ENCODE results near the gene GCGR. TPM values are rescaled to one million over a fixed set of nuclear protein-coding genes. Genes with fewer than 3 reads are reported as not detected.
A peak's percentile ranks its signal among the peaks of the same experiment; 100 is the strongest.

Gene GCGR
- polyA plus RNA-seq, 1 of the 3 experiments (the other 2 are of a cell fraction), result not detected

DNA sequence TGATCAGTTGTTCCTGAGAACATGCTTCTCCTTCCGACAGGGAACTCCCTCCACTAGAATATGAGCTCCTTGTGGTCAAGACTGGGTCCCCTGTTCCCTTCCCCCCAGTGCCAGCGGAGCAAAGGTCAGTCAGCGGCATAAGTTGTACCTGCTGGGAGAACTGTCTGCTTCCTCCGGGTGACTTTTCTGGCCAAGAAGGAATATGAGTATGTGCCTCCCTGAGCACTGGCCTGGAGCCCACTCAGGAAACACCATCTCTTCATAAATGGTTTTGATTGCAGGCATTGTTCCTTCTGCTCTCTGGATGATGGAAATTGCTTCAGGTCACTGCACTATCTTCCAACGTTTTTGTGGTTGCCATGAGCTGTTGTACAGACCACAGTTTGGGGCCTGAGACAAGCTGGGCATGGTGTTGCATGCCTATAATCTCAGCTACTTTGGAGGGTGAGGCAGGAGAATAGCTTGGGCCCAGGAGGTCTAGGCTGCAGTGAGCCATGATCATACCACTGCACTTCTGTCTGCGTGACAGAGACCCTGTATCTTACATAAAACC, 59.2 kb downstream of the GCGR start:
- Histone ChIP-seq H3K4me1 (ENCODE audit: control insufficient read depth in 1 of 2, insufficient read depth in 2 of 2, low read depth in 1 of 2, low read length in 1 of 2) (peaks cover 24 to 59% of the 10 kb centered on the region in 2 experiments), H4K20me1 (ENCODE audit: insufficient read depth) (peaks cover 52% of the 10 kb centered on the region), H3K79me2 (ENCODE audit: insufficient read depth) (peaks cover 77% of the 10 kb centered on the region), H3F3A (replicated peaks; ENCODE audit: insufficient read depth) (peaks cover 50% of the 10 kb centered on the region), H3K9ac (no peak overlapping the region), H3K9me3 (no peaks in the 10 kb centered on the region), H3K27ac (ENCODE audit: low read depth in 2 of 2, low read length in 1 of 2) (peak overlapping the region in 1 of 2 experiments; percentile 92; a peak in 2 of 4 replicates), H3K4me3 (ENCODE audit: low read depth in 2 of 2, low read length in 1 of 2) (peak overlapping the region in 1 of 2 experiments; percentile 95; a peak in 1 of 4 replicates), H3K4me2 (peak overlapping the region; percentile 99), H2AFZ (ENCODE audit: low read depth) (no peak overlapping the region), H3K9me2 (no peaks in the 10 kb centered on the region), H3K27me3 (ENCODE audit: insufficient read depth) (no peaks in the 10 kb centered on the region), H3K36me3 (replicated peaks in 1 of 2; ENCODE audit: control insufficient read depth in 1 of 2, insufficient read depth in 2 of 2, low read length in 1 of 2) (peaks cover 34 to 49% of the 10 kb centered on the region in 2 experiments)
- WGBS (ENCODE audit: low lambda C conversion rate), result 73% methylated on average over 6 of the region's 6 CpGs
- POLR2A ChIA-PET, result interaction anchor here (0.6 to 1.6 kb wide), 3 partner anchors 30 to 149 kb away, joined by 3 to 5 read pairs (median 3); partner anchors contain the start of gene MCRIP1
- TF ChIP-seq TEAD4 (IDR thresholded peaks at IDR 0.05; ENCODE audit: borderline replicate concordance, insufficient read depth) (no peak), RAD21 (IDR thresholded peaks at IDR 0.05; ENCODE audit: low read length) (no peak), FOXJ3 (CRISPR knock-in tag; IDR thresholded peaks at IDR 0.05) (no peak), CTCF (IDR thresholded peaks at IDR 0.05) (no peak)
- CTCF ChIA-PET, result interaction anchor here (1.3 to 3.6 kb wide), 5 partner anchors 11 to 150 kb away, joined by 3 to 11 read pairs (median 4); partner anchors contain the start of gene SLC25A10
- DNase-seq, result no peak

Other genes starting within 250 kb of the GCGR start
- gene NPLOC4, start 167.0 kb upstream of the GCGR start, polyA plus RNA-seq (2012; rRNA removed), result 88.6 and 105 TPM in 2 replicates
- gene TSPAN10, start 167.0 kb upstream of the GCGR start, polyA plus RNA-seq (2012; rRNA removed), result 4.7 and 6.0 TPM in 2 replicates
- 4.4 and 5.0 TPM in 2 replicates for gene PDE6G, start 147.6 kb upstream of the GCGR start, polyA plus RNA-seq (2012; rRNA removed)
- gene OXLD1, start 137.5 kb upstream of the GCGR start, polyA plus RNA-seq (2012; rRNA removed), result 103 and 124 TPM in 2 replicates
- gene CCDC137, start 137.4 kb upstream of the GCGR start, polyA plus RNA-seq (2012; rRNA removed), result 55.1 and 62.4 TPM in 2 replicates
- gene ARL16, start 120.4 kb upstream of the GCGR start, polyA plus RNA-seq (2012; rRNA removed), result 148 and 166 TPM in 2 replicates
- gene HGS, start 120.1 kb upstream of the GCGR start, polyA plus RNA-seq (2012; rRNA removed), result 184 and 192 TPM in 2 replicates
- 255 and 322 TPM in 2 replicates for gene MRPL12, start 100.8 kb upstream of the GCGR start, polyA plus RNA-seq (2012; rRNA removed)
- 29.9 and 34.7 TPM in 2 replicates for gene SLC25A10, start 91.9 kb upstream of the GCGR start, polyA plus RNA-seq (2012; rRNA removed)
- 120 and 156 TPM in 2 replicates for gene MCRIP1, start 29.1 kb downstream of the GCGR start, polyA plus RNA-seq (2012; rRNA removed)
- gene PPP1R27, start 30.9 kb downstream of the GCGR start, polyA plus RNA-seq (2012; rRNA removed), result 0.07 and 0.16 TPM in 2 replicates
- 112 and 165 TPM in 2 replicates for gene P4HB, start 56.4 kb downstream of the GCGR start, polyA plus RNA-seq (2012; rRNA removed)
- gene ARHGDIA, start 67.2 kb downstream of the GCGR start, polyA plus RNA-seq (2012; rRNA removed), result 184 and 385 TPM in 2 replicates
- 176 and 269 TPM in 2 replicates for gene ALYREF, start 87.4 kb downstream of the GCGR start, polyA plus RNA-seq (2012; rRNA removed)
- 1,022 and 1,275 TPM in 2 replicates for gene ANAPC11, start 87.6 kb downstream of the GCGR start, polyA plus RNA-seq (2012; rRNA removed)
- 0.91 and 2.4 TPM in 2 replicates for gene NPB, start 98.1 kb downstream of the GCGR start, polyA plus RNA-seq (2012; rRNA removed)
- 46.2 and 54.1 TPM in 2 replicates for gene PCYT2, start 107.2 kb downstream of the GCGR start, polyA plus RNA-seq (2012; rRNA removed)
- gene SIRT7, start 114.0 kb downstream of the GCGR start, polyA plus RNA-seq (2012; rRNA removed), result 32.6 and 34.1 TPM in 2 replicates
- 30.3 and 38.7 TPM in 2 replicates for gene MAFG, start 123.6 kb downstream of the GCGR start, polyA plus RNA-seq (2012; rRNA removed)
- gene PYCR1, start 133.2 kb downstream of the GCGR start, polyA plus RNA-seq (2012; rRNA removed), result 121 and 165 TPM in 2 replicates
- not detected in 2 replicates for gene MYADML2, start 143.1 kb downstream of the GCGR start, polyA plus RNA-seq (2012; rRNA removed)
- 0.33 and 0.36 TPM in 2 replicates for gene NOTUM, start 157.0 kb downstream of the GCGR start, polyA plus RNA-seq (2012; rRNA removed)
- 27.5 and 36.2 TPM in 2 replicates for gene ASPSCR1, start 173.5 kb downstream of the GCGR start, polyA plus RNA-seq (2012; rRNA removed)
- gene CENPX, start 218.7 kb downstream of the GCGR start, polyA plus RNA-seq (2012; rRNA removed), result 247 and 255 TPM in 2 replicates
- 30.3 and 31.5 TPM in 2 replicates for gene LRRC45, start 219.2 kb downstream of the GCGR start, polyA plus RNA-seq (2012; rRNA removed)
- gene RAC3, start 227.5 kb downstream of the GCGR start, polyA plus RNA-seq (2012; rRNA removed), result 69.9 and 83.6 TPM in 2 replicates
- 153 and 190 TPM in 2 replicates for gene DCXR, start 233.5 kb downstream of the GCGR start, polyA plus RNA-seq (2012; rRNA removed)
- 54.4 and 68.6 TPM in 2 replicates for gene RFNG, start 247.7 kb downstream of the GCGR start, polyA plus RNA-seq (2012; rRNA removed)
- gene GPS1, start 247.7 kb downstream of the GCGR start, polyA plus RNA-seq (2012; rRNA removed), result 264 and 272 TPM in 2 replicates

All from SK-N-SH (cell line).